HG02763 (cell line): ENCODE data around the gene DAB2.
"Not testable (repeated sequence)": the region's sequence is repeated elsewhere in the genome, so short reads cannot be mapped to it uniquely, and the experiment has no call there.

Experiments
- ATAC-seq: cut with Tn5 transposase; IDR thresholded peaks from one replicate; pipeline ENCODE4 v1.9.1; 2021; ENCODE audit warnings: mild to moderate bottlenecking, moderate library complexity; ENCODE audit not compliant: unreplicated experiment

DAB2 gene

DNA sequence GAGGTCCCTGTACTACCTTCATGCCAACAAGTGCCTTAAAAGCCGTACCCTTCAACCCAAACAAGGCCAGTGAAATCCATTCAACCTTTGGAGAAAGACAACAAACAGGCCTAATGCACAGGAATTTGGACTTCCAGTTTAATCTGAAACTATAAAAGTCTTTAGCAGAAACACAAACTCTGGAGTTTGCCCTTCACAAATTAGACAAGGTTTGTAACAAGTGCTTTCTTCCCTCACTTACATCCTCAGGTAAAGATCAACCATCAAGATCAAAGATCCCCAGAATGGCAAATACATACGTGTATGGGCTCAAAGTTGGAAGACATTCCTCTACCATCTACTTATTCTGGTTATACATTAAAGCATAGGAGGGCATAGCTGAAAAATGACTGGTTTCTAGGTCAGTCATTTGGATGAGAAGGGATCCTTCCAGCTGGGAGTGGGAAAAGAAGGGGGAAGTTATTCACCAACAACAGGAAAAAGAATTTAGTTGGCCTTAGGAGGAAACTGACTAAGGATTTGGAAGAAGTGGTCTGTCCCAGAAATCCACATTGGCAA, 2.0 kb downstream of the DAB2 start:
- ATAC-seq: no peak

DNA sequence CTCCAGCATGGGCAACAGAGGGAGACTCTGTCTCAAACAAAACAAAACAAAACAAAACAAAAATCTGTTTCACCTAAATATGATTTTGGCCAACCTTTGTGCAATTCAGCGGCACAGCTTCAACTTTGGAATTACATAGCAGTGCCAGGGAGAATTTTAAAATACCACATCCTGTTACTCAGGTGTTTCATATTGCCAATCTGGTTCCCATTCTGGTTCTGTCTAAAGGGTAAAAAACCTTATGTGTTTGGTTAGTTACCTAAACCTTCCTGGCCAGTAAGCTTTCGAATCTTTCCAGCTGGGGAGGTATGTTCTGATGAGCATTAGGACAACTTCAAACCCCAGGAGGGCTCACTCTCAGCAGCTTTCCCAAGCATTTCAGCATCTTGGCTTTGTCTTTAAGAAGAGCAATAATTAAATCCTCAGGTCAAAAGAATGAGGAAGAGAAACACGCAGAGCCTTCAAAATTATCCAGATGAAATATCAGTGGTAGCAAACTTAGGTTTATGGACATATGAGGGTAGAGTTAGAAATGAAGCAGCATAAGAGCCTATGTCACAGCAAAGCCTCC, 2.7 kb downstream of the DAB2 start:
- ATAC-seq: no peak

DNA sequence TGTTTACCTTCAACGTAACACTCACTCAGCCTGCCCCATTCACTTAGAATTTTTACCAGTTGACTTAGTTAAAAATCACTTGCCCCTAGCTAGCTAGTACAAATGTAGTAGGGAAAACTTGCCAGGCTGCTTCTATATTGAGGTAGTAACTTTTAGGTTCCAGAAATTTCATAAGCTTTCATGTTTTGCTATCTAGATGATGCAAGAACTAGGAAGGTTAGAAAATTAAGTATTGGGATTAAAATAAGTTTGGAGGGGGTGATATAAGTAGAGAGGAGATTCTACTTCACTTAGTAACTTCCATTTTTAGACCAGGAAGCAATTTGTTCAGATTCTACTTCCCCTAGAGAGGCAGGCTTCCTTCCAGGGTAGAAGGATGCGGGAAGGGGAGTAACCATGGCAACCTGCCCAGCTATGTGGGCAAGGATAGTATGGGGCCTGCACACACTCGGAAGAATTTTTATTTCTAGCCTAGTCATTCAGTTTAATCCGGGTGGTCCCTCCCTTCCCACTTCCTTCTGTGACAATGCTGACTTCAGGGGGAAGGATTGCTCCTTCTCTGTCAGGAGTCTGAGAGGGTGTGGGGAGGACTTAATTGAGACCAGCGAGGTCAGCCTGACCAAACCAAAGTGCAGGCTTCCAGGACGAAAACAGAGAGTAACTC, 4.2 kb downstream of the DAB2 start:
- ATAC-seq: no peak

DNA sequence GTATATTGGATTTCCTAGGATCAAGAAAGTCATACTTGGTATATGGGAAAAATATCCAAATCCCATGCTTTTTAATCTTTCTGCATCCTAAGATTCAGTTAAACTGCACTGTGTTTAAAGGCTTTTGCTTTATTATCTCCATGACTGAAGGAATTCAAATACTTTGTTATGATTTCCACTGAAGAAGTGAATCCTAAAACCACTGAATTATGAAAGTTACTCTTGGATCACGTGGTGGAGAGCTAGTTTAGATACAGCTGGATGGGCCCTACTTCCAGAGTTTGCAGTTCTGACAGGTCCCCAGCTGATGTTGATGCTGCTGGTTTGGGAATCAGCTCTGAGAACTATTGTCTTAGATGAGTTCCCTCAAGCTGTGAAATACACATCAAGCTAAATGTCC, 5.0 kb downstream of the DAB2 start:
- ATAC-seq: no peak

DNA sequence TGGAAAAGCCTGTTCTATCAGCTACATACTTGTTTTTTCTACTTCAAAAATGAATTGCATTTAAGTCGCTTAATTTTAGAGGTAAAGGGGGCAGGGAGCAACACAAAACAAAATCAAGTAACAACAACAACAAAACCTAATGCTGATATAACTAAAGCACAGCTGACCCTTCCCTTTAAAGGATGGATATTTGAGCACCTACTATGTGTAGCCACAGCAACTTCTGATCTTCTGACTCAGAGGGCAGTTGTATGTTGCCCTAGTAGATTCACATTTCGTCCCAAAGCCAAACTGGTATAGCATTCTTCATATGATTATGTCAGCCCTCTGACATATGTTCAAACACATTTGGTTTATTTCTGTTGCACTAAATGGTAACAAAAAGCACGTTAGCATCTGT, 6.8 kb downstream of the DAB2 start:
- no peak for ATAC-seq

DNA sequence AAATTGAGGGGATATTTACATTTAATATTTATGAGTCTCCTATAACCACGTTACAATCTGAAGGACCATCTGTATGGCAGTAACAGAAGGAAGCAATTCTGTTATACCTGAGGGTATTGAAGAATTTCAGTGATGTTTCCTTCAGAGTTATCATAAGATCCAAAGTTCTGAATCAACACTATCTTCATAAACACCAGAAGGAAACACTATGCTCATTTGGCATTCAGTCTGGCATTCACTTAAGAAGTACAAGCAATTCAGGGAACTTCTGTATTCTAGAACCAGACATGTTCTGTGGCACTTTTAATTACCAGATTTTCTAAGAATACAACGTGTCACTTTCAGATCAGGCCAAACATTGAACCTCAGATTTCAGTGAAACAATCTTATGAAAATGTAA, 9.6 kb downstream of the DAB2 start:
- ATAC-seq: no peak

DNA sequence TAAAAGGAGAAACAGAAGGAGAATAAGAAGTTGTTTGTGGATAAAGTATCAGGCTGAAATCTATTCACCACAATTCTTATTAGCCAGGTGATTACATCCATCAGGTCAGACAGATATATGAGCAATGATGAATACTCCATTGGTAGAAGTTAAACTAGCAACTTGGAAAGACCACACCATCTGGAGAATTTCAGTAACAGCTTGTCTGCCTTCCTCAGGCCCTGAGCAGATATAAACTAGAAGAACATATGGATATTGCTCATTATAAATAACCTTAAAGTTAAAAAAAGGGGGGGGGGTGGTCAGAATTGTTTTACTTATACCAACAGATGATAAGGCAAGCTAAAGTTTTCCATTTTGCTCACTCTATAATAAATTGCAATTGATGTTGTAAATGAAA, 10.4 kb downstream of the DAB2 start:
- no peak for ATAC-seq

DNA sequence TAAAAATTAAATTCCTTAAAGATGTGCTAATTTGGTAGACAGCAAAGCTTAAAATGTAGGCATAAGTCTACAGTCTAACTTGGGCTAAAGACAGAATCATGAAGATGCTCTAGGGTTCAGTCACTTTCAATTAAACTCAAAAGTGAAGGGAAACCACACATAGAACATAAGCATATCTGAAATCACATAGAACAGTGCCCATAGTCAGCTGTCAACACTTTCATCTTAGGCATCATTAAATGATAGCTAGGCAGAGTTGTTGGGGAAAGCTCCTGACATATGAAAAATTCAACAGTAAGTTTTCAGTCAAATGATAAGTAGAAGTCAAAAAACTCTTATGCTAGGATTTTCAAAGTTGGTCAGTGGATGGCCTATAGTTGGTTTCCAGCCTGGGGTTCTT, 11.0 kb downstream of the DAB2 start:
- no peak for ATAC-seq

DNA sequence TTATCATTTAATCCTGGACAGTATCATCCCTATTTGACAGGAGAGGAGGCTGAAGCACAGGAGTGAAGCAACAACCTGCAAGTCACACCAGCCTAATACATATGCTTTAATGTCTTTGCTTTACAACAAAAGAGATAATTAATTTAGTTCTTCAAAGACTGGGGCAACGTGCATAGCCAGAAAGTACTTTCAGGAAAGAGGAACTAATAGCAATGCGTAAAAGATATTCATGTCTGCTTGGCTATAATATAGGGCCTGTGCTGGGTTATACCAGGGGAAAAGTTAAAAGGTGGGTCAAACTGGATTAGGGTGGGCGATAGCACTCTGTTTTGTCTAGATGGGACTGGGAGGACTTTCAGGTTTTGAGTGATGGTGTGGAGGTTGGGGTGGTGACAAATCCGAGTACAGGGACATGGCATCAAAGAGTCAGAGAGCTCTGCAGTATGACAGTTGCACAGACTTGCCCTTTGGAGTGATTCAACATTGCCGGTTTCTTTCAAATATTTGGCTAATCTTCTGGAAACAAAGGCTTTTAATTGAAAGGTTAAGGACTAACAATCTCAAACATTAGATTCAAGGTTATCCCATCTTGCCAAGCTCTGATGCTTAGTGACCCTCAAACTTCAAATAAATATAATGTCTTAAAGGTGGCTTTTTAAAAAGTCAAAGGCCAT, 11.9 kb downstream of the DAB2 start:
- ATAC-seq: no peak

DNA sequence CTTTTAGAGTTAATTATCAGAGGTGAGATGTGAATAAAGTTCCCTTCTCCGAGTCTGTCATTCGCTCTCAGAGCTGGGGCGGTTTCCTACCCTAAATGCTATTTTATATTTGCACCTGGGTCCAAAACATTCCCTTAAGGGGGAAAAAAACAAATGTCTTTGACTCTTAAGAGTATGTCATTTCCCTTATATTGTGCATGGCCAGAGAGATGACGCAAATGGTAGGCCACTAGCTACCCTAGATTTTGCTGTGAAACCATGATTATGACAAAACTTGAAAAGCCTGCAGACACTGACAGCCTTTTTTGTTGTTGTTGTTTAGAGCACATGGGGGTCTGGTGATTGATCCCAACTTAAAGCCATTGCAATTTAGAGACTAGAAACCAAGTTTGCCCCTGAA, 12.8 kb downstream of the DAB2 start:
- no peak for ATAC-seq

DNA sequence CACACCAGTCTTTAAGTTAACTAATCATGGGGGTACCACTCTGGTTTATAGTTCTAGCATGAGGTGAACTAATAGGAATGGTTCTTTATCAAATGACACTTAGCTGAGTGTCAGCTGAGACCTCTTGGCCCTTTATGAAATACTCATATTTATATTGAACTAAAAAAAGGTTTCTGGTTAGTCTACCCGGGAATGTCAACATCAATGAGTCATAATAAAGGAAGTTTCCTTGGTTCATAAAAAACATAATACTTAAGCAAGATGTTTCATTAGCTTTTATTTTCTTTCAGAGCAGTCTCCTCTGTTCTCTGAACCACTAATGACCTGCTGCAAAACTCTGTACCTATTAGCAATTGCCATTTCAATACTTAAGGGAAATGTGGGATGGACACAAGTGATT, 13.7 kb downstream of the DAB2 start:
- no peak for ATAC-seq

DNA sequence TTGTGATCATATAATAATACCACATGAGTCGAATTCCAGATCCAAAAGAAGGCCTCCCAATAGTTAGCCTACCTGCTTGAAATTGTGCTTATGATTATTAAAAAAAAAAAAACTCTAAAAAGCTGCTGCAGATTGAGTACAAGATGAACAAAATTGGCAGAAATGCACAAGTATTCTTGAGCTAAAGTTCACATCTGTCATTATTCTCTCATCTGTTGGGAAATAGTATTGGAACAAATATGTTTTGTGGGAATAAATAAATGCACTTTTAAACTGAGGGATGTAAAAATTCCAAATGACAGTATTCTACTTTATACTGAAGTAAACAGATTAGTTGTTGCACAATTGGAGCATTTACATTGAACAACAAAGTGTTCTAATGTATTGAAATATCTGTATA, 15.7 kb downstream of the DAB2 start:
- no peak for ATAC-seq

DNA sequence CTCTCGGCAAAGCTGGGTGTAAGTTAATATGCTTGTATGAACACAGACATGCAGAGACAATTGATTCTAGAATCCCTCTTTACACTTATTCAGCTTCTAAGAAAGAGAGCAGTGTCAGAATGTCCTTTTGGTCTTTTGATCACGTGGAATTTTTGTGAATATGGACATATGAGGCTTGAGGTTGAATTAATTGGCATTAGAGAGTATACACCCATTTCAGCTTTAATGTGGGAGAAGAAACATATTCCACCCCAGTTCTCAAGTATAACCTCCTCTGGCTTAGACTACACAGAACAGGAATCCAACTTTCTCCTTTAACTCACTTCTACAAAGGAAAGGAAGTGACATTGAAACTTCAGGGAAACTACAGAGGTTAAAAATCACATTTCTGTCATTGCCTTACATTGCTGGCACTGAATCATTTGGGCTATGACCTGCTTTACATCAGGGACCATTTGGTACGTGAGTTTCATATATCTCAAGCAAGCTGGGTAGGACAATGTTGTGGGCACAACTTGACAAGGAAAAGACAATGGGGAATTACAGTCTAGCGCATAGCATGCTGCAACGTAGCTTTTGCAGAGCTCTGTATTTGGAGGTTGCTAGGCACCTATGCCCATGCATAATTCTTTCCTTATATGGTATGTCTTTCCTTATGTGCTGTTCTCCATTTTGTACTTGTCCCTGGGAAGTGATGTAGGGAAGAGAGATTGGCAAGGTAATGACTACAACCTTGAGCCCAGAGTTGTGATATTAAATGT, 19.5 kb downstream of the DAB2 start:
- no peak for ATAC-seq

DNA sequence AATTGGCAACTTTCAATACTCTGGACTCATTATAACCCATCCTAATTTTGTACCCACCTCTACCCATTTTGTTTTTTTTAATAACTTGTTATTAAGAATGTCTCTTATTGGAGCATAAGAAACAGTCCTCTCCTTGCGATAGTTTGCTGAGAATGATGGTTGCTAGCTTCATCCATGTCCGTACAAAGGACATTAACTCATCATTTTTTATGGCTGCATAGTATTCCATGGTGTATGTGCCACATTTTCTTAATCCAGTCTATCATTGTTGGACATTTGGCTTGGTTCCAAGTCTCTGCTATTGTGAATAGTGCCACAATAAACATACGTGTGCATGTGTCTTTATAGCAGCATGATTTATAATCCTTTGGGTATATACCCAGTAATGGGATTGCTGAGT, 21.0 kb downstream of the DAB2 start:
- not testable (repeated sequence) for ATAC-seq

DNA sequence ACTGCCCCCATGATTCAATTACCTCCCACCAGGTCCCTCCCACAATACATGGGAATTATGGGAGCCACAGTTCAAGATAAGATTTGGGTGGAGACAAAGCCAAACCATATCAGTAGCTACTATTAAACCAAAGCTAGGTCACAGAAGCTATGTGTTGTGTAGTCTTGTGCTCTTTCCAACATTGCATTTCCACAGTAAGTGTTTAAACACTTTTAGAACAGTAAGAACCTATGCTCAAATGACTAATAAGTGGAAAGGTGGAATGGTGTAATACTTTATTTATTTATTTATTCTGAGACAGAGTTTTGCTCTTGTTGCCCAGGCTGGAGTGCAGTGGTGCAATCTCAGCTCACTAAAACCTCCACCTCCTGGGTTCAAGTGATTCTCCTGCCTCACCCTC, 22.6 kb downstream of the DAB2 start:
- not testable (repeated sequence) for ATAC-seq

DNA sequence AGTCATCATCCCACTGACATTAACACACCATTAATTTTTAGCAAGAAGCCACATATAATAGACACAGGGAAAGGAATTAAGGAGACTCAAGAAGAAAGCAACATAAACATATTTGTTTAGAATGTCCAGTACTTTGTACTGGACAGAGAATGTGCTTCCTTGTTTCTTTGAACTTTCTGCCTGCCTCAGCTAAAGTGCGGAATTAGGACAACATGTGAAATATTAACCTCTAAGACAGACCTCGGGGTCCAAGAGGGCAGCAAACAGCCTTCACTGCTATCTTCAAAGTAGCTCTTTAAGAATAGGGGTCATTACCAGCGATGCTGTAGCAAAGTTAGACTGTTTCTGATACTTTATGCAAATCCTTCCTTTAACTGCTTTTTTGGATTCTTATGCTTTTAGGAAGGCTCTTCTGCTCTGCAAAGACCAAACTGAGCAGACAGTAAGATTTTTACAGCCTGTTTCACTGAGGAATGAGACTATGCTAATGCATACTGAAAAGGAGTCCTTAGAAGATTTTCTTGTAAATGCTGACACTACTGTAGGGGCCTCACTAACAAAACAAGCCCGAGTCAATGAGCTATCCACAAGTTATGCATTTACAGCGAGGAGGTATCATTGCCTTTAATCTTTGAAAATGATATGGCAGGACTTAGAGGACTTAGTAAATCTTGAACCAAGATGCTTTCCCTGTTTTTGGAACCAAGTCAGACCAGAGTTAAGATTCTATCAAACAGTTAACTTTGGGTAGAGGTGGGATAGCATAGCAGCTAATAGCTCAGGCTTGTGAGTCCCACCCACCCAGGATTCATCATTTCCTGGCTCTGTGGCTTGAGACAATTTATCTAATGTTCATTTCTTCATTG, 23.8 kb downstream of the DAB2 start:
- no peak for ATAC-seq

DNA sequence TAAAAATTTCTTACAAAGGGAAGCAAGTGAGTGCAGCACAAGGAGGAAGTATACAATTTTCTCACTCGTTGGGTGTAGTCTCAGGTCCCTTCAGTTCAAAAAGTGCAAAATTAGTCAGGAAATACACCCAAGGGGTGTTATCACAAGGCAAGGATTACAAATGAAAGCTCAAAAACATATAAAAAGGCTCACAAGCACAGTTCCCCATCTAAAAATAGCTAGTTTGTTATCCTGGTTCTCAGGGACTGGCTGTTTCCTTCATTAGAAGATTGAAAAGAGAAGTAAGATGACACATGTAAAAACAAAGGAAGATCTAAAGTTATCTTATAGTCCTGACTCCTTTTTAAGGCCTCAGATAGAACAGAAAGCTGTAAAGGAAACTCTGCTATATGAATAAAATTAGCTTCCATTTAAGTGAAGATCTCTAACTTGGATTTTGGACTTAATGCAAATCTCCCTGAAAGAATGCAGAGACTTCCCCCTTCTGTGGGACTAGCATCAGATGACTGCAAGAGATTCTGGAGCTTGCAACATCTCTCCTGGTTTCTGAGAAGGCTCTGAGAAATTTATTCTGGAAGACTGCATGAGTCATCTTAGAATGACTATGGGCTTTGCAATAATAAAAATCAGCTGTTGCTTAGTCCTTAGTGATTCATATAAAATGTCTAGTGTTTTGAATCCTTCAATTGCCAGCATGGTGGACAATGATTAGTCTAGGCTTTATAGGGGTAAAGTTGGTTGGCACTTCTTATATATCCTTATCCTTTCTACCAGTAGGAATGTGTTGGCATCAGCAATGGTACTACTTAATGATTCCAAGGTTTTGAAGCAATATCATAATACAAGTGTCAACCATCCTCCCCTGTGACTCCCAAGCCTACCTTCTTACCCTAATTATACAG, 25.4 kb downstream of the DAB2 start:
- ATAC-seq: no peak

DNA sequence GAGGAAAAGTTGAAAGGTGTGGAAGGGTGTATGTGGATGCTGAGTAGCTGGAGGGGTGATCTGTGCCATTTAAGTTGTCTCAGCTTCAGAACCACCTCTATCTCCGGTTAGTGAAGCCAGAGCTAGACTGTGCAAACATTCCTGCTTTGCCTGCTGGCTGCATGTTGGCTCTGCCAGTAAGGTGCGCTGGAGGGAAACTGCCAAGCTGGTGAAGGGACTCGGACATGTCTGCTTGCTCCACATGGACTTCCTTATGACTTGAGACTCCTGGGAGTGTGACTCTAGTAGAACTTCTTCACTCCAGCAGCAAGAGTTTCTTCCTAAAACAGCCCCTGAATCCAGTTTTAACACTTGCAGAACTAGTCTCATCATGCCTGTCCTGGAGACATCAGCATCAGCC, 27.9 kb downstream of the DAB2 start:
- ATAC-seq: no peak

DNA sequence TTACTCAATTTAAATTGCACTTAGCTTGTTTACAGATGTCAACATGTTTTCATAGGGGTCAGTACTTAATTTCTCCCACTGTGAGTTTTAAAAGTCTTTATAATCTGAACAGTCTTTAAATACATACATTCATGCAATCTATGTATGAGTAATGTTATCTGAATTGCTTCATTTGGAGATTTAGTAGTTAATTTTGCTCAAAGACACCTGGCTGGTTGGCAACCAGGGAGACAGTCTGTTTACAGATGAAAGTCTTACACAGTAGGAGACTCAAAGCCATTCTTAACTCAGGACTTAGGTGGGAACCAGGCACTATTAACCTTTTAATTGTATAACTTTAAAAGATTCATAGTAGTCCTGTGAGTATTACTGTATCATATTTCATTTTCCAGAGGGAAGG, 29.3 kb downstream of the DAB2 start:
- no peak for ATAC-seq

DNA sequence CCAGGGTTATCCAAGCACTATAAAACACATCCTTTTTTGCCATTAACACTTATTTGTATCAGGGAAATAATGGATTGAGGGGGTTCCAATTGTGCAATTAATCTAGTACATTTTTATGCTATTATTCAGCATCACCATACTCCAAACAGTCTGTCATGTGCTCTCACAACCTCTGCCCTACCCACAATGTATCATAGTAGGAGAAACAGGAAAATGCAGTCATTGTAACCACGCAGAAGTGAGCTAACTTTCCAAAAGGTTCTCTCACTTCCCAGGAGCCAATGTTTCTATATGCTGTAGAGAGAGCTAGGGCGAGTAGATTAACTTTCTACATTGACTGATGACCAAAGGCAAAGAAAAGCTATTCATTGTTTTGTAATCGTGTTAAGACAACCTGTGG, 29.8 kb downstream of the DAB2 start:
- ATAC-seq: no peak
